Right renal cortex interstitium (tissue), 3 donors: ENCODE results near the gene CUBN. TPM values are rescaled to one million over a fixed set of nuclear protein-coding genes. Genes with fewer than 3 reads are reported as not detected.

Source experiments
- DNase-seq, 3 donors: peaks; one replicate each; pipeline ENCODE4 v3.0.0-alpha.2; 2013; ENCODE audit warnings: low read depth in 3 of 3, low spot score in 2 of 3
- polyA plus RNA-seq, 3 donors: library from polyadenylated mRNA; unstranded; fragments of 120-200 nt; gene quantifications; one replicate each; pipeline ENCODE4 v1.2.1, GENCODE V29; 2013; ENCODE audit not compliant: insufficient read length in 3 of 3

CUBN gene
- polyA plus RNA-seq, 3 donors: 182 to 256 (median 237) TPM

DNA sequence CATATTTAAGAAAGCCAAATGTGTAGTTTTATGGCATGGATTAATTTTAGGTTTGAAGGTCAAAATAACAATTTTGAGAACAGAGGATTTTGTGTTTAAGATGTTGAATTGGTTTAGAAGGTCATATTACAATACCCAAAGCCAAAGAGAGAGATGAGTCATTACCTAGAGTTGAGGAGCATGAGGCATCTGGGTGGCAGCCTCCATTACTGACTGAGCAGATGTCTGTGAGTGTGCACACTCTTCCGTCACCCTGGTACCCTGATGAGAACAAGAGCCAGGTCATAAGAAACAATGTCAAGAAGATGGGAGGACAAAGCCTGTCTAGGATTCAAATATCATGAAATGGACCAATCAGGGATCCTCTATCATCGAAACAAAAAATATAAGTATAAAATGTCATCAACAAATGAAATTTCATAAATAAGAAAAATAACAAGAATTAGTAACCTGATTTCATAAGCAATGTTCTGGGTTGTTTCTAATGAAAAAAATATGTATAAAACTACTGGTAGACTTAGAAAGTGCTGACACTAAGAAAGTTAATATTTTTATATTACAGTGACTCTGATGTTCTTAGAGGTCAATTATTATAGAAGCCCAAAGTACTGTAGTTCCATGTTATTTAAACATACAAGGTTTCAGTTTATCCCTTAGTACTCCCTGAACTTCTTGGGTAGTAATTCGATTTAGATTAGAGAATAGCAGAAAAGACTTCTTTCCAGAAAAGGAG is 20.0 kb downstream of the CUBN start:
- no peak for DNase-seq

DNA sequence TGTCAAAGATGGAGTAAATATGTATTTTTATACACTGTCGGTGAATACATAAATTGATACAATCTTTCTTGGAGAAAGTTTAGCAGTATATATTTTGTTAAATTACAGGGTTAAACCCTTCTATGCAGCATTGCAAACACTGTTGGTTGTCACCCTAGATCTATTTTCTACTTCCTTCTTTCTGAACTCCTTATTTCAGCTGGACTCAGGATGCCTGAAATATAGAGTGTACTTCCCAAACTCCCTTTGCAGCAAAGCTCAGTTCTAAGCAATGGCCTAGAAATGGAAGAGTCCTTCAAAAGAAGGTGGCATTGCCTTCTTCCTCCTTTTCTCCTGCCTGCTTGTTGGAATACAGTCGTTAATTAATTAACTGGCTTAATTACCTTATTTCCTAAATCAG is 20.6 kb downstream of the CUBN start:
- DNase-seq: no peak

DNA sequence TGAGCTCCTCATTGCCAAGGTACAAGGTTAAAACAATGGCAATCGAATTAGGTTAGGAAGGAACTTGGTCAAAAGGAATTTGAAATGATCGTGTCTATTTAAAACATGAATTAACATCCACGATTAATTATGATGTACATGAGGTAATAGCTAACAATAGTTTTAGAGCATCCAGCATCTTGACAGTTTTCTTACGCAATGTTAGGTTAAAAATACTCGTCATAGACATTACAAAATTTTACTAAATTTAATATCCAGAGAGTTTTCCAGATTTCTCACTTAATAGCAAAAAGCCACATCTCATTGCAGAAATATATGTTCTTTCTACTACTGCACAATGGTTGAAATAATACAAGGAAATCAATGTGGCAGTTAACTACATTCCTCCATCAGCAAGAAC is 22.6 kb downstream of the CUBN start:
- no peak for DNase-seq

DNA sequence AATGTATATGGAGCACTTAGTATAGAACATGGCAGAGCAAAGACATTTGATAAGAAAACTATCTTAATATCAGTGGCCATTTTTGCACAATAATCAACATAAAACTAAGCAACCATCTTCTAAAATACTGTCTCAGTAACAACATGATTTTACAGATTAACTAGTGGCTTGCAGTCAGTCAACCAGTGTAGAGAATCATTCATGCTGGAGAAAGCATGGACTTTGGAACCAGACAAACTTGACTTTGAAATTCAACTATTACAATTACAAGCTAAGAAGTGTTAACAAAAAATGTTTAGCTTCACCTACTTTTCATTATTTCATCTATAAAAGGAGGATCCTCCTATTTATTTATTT is 27.7 kb downstream of the CUBN start:
- DNase-seq: no peak

DNA sequence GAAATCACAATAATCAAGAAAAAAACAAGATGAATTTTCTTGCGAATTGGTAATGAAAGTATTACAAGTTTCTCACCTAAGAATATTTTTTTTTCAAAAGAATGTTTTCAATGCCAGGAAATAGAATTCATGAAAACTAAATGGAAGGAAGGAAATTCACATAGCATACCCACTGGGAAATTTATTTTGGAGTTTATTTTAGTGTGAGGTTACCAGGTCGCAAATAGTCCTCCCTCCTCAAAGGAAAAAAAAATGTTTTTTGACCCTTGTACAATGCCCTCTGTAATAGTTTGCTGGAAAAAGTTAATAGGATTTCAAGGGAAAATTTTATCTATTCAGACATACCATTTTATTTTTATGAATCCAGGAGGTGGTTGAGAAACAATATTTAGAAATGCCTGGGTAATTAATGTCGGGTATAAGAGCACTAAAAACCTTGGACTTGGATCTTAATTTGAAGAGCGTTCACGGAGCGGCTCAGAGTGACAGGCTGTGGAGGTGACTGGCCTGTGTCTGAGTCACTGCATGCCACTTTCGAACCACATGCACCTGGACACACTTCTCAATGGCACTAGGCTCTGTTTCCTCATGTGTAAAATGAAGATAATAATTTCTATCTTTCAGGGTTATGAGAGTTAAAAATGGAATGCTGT is 28.2 kb downstream of the CUBN start:
- DNase-seq: no peak

DNA sequence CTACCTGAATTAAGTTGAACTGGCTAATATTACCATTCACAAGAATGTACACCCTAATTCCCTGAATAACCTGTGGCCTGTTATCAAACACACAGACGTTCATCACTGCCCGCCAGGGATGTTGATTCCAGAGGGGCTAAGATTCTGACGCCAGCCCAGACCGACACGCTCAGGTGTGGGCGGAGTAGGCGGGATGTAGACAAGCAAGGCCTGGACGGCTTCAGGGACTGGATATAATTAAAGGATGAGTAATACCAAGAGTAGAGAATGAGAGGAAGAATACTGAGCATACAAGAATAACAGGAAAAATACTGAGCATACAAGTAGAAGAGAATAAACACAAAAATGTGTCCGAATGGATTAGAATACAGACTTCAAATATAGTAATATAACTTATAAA is 29.0 kb downstream of the CUBN start:
- DNase-seq: no peak

DNA sequence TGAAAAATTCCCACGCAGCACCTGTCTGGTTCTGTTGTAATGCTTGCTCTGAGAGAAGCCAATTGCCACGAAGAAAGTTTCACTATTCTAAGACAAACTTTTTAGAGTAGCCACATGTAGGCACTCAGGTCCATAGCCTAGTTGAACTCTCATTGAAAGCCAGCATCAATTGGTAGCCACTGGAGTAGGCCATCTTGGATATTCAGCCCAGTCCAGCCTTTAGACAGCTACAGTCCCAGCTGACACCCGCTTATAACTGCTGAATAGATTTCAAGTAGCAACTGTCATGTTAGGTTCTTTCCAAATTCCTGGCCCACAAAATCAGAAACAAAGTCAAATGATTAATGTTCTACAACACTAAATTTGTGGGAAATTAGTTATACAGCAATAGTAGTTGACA is 31.6 kb downstream of the CUBN start:
- DNase-seq: no peak

DNA sequence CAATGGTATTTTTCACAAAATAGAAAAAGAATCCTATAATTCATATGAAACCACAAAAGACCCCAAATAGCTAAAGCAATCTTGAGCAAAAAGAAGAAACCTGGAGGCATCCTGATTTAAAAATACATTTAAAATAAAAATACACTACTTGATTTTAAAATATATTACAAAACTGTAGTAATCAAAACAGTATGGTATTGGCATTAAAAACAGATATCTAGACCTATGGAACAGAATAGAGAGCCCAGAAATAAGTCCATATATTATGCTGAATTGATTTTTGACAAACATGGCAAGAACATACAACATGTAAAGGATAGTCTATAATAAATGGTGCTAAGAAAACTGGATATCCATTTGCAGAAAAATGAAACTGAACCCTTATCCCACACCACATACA is 34.8 kb downstream of the CUBN start:
- DNase-seq: no peak

DNA sequence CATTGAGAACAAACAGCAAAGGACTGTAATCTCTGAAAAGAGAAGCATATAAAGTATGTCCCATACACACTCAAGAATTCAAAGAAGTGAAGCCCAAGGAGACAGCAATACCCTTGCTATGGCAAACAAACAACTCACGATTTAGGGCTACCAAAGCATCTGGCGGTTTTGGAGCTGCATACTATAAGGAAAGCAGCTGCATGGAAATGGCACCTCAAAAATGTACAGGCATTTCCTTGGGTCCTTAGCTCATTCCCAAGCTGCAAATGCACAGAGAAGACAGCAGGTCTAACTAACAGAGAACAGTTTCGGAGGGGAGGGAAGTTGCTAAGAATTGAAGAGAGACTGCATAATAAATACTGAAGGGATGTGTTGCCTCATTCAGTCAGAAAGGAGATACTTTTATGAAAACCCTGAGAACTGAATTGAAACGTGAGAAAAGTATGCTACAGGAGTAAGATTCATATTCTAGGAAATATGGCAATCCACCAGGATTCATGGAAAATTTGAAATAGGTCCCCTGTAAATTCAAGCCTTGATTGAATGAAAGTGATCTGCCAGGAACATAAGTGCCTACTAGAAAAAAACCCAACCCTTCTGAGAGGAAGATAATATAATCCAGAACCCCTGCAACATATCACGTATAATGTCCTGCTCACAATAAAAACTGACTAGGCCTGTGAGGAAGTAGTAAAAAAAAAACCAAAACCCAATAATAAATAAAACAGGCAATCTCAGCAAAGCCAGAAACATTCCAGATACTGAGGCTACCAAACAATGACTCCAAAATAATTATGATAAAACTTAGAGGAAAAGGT is 36.4 kb downstream of the CUBN start:
- no peak for DNase-seq

DNA sequence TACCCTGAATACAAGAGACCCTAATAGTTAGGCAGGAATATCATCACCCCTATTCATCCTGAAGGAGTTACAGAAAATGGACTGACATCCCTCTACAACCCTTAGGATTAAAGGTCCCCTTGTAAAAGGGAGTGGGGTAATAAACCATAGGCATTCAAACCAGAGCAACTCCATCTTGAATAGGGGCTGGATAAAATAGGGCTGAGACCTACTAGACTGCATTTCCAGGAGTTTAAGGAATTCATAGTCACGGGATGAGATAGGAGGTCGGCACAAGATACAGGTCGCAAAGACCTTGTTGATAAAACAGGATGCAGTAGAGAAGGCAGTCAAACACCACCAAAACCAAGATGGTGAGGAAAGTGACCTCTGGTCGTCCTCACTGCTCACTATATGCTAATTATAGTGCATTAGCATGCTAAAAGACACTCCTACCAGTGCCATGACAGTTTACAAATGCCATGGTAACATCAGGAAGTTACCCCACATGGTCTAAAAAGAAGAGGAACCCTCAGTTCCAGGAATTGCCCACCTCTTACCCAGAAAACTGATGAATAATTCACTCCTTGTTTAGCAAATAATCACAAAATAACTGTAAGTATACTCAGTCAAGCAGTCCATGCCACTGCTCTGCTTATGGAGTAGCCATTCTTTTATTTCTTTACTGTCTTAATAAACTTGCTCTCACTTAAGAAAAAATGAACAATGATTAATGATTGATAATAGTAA is 37.2 kb downstream of the CUBN start:
- DNase-seq: no peak

DNA sequence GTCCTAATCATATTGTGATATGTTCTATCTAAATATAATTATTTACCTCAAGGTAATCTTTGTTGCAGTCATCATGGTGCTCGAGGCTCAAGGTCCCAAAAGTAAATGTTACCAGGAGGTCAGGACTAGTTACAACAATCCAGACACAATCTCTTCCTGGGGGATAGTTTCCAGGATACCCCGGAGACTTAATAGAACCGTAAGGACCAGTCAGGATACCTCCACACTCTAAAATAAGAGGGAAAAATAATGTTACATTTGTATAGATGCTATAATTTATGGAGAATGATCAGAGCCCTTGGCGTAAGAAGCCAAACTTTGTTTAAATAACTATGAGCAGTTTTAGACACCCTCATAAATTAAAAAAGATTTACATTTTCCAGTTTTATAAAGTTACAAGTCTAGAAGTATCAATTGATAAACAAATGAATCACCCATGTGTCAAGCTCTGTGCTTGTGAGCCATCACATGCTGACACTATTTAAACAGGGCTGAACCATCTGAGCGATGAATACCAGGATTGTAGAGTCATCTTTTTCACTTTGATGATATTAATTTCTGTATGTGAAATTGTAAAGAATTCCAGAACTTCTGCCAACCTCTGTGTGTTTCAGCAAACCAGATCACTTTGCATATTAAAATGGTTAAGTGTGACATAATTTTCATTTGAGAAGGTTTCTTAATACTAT is 41.3 kb downstream of the CUBN start:
- DNase-seq: no peak

DNA sequence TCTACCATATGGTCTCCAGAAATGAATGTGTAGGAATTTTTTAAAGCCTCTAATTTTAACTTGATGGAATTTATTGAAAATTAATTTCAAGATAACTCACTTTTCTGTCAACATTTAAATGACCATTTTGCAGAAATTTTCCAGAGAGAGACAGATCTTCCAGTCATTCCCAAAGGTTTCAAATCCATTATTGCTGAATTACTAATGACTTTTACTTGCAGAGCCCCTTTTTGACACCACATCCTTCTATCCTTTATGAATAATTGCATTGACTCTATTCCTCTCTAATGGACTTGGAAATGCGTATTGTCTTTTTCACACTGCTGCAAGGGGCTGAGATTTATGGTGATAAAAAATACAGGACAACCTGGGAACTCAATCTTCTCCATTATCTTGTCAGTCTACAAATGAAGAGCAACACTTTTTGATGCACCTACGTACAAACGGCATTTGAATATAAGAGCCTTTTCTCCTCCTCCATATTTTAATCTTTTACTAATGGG is 42.7 kb downstream of the CUBN start:
- DNase-seq: no peak

DNA sequence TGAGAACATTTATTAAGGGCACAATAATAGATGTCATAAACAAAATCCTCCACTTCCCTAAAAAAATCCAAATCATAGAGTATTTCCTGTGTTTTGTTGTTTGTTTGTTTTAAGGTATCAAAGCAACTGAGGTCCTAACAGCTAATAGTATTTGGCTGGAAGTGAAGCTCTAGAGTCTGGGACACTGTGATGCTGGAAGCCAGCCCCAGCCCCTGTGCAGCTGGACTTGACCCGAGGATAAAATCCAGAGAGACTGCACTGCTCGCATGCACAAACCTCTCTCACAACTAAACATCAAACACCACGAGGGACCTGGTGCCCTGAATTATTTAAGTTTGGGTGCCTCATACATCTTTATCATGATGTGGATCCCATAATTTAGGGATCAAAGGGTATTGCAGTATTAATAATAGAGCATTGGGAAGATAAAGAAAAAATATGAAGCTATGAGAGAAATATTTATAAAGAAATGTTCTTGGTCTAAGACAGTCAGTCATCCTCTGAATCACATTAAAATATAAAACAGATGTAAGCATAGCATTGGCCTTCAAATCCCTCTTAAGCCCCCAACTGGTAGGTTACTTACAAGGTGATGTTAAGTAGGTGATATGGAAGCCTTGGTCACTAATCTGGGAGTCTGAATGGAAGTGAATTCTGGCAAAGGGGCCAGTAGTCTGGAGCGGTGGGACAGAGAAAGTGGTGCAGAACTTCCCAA is 44.4 kb downstream of the CUBN start:
- DNase-seq: no peak

DNA sequence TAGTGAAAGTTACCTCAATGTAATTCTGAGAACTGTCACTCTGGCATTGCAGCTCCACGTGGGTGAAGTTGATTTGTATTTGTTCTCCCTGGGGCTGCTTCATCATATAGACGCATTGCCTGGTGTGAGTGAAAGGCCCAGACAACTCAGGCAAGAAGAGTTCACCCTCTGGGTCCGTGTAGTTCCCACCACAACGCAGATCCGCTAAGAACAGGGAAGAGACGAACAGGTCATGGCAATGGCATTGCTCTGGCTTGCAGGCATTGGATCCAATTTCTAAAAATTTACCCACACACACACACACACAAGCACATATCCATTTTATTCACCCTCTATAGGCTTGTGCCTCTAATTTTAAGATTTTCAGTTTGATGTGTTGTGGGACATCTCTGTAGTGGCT is 45.4 kb downstream of the CUBN start:
- DNase-seq: no peak

DNA sequence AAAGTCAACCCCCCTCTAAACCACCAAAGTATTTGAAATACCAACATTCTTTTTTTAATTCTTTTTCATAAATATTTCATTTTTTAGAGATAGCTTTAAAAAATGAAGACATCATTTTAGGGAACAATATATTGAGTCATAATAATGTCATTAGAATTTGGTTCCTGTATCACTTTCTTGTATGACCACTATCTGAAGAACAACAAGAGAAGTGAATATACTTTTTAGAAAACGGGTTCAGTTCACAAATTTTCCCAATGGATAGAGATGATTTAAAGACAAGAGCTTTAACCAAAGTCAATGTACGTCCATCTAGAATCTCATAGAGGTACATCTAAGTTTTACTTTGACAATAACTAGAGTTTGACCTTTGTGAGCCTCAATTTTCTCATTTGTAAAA is 48.2 kb downstream of the CUBN start:
- DNase-seq: no peak

DNA sequence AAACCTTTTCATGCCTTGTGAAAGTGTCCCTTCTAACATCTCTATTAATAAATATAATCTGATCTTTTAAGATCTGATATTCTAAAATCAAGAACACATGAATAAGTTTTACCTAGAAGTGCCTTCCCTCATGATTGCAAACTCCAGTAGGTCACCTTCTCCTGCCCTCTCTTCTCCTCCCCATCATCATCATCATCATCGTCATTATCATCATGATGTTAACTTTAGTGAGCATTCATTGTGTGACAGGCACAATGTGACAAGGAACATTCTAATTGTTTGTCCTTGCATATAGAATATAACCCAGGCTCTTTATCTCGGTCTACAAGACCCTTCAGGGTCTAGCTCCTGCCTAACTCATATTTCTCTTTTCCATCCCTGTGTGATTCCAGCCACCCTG is 51.7 kb downstream of the CUBN start:
- no peak for DNase-seq

DNA sequence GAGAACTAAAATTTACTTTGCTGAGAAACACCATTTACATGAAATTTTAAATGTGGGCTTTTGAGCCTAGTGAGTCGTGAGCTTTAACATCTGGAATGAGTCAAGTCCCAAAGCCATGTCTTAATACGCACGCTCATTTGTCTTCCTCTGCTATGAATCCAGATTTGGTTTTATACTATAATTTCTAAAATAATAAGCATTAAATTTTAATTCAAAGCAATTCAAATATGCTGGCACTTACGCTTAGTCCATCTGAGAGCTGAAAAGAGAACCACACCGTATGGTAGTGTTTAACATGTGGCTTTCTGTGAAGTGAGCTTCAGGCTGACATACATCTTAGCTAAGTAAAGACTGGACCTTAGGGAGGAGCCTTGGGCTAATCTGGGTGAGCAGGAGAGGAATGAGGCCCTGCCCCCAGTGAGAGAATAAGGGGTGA is 52.2 kb downstream of the CUBN start:
- DNase-seq: no peak

DNA sequence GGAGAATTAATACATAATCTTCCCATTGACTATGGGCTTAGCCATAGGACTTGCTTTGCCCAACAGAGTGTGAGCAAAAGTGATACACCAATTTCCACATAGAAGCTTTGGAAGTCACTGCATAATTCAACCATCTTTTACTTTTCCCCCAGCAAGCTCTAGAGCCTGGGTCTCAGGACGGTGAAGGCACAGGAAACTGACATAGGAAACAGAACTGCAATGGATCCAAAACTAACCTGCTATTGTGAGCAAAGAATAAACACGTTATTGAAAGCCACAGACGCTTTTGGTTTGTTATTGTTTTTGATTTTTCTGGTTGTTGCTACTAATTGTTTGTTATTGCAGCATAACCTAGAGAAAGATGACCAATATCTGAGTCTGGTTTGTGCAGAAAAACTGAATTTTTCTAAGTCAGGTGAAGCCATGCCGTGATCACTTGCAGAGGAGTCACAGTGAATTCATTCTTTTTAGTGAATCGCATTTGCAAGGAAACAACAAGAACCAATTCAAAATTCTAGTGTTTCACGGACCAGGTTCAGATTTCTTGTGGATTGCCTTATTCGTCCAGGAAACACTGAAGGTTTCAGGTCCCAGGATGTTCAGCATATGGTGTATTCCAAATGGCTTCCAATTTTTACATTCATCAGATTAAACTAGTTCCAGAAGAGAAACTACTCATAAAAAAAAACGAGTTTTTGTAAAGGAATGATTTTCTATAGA is 52.8 kb downstream of the CUBN start:
- no peak for DNase-seq
